Activated T-cell treated with anti-CD3 and anti-CD28 coated beads, Interleukin-2, amount 50 U/mL, for 24 hours (primary cell): Measurements from ENCODE around the gene PDIA6.

Experiments
- DNase-seq: peaks from one replicate; pipeline ENCODE4 v3.0.0-alpha.2; 2020
- H3K27ac Mint-ChIP-seq: 2 replicates; pipeline ENCODE4 v1.8.0; 2020; ENCODE audit warnings: mild to moderate bottlenecking, mixed read lengths
- H3K27me3 Mint-ChIP-seq: 2 replicates; pipeline ENCODE4 v1.8.0; 2020; ENCODE audit warnings: mixed read lengths
- H3K36me3 Mint-ChIP-seq: 2 replicates; pipeline ENCODE4 v1.8.0; 2020; ENCODE audit warnings: low read depth, mixed read lengths
- H3K4me1 Mint-ChIP-seq: 2 replicates; pipeline ENCODE4 v1.8.0; 2020; ENCODE audit warnings: low read depth, mixed read lengths
- H3K4me3 Mint-ChIP-seq: 2 replicates; pipeline ENCODE4 v1.8.0; 2020; ENCODE audit warnings: mild to moderate bottlenecking, moderate library complexity, mixed read lengths
- H3K9me3 Mint-ChIP-seq: 2 replicates; pipeline ENCODE4 v1.8.0; 2020; ENCODE audit warnings: mixed read lengths

The PDIA6 gene

GRCh38 chr2:10812362-10813162 is at the start of gene PDIA6:
Gene PDIA6, minus strand, starts transcription at chr2:10812785. Its CDS starts 89 bp downstream, at chr2:10812696.
- Mint-ChIP-seq H3K36me3 (peaks cover 44% of the 10 kb centered on the region), H3K27ac (peak within 1 kb of the TSS; percentile 94), H3K9me3 (no peaks in the 10 kb centered on the region), H3K4me1 (peaks cover 38% of the 10 kb centered on the region), H3K4me3 (peak within 1 kb of the TSS; percentile 91), H3K27me3 (no peaks in the 10 kb centered on the region)
- DNase-seq: peak; percentile 96

- peaks cover 20% of the 10 kb centered on the region for H3K4me1 Mint-ChIP-seq
- DNase-seq: no peak
- H3K27ac Mint-ChIP-seq: no peak overlapping the region
Measured at GRCh38 chr2:10862330-10862729, 49.7 kb upstream of the PDIA6 start.

GRCh38 chr2:10861765-10862164 is 49.2 kb upstream of the PDIA6 start:
- Mint-ChIP-seq H3K36me3 (no peaks in the 10 kb centered on the region), H3K27me3 (peaks cover 42% of the 10 kb centered on the region), H3K9me3 (no peaks in the 10 kb centered on the region), H3K4me1 (peaks cover 20% of the 10 kb centered on the region), H3K27ac (no peak overlapping the region), H3K4me3 (no peak overlapping the region)
- no peak for DNase-seq

More at GRCh38 chr2:10862330-10862729, 49.7 kb upstream of the PDIA6 start:
- Mint-ChIP-seq H3K4me3 (no peak overlapping the region), H3K27me3 (peaks cover 41% of the 10 kb centered on the region), H3K36me3 (no peaks in the 10 kb centered on the region), H3K9me3 (no peaks in the 10 kb centered on the region)

GRCh38 chr2:10860814-10861325 is 48.3 kb upstream of the PDIA6 start:
- Mint-ChIP-seq H3K9me3 (no peaks in the 10 kb centered on the region), H3K4me3 (no peak overlapping the region), H3K27me3 (peaks cover 41% of the 10 kb centered on the region), H3K36me3 (no peaks in the 10 kb centered on the region), H3K27ac (no peak overlapping the region), H3K4me1 (peaks cover 20% of the 10 kb centered on the region)
- no peak for DNase-seq

- DNase-seq: no peak
- no peak overlapping the region for H3K4me3 Mint-ChIP-seq
- H3K36me3 Mint-ChIP-seq: no peaks in the 10 kb centered on the region
- H3K27ac Mint-ChIP-seq: no peak overlapping the region
- H3K27me3 Mint-ChIP-seq: peaks cover 39% of the 10 kb centered on the region
- H3K4me1 Mint-ChIP-seq: peaks cover 19% of the 10 kb centered on the region
- H3K9me3 Mint-ChIP-seq: no peaks in the 10 kb centered on the region
Measured at GRCh38 chr2:10860081-10860813, 47.7 kb upstream of the PDIA6 start.

GRCh38 chr2:10859278-10859677 is 46.7 kb upstream of the PDIA6 start:
- H3K27ac Mint-ChIP-seq: no peak overlapping the region
- no peak overlapping the region for H3K4me3 Mint-ChIP-seq
- H3K36me3 Mint-ChIP-seq: no peaks in the 10 kb centered on the region
- no peak for DNase-seq
- peaks cover 11% of the 10 kb centered on the region for H3K4me1 Mint-ChIP-seq
- H3K9me3 Mint-ChIP-seq: no peaks in the 10 kb centered on the region
- H3K27me3 Mint-ChIP-seq: peaks cover 40% of the 10 kb centered on the region

- DNase-seq: no peak
- Mint-ChIP-seq H3K4me1 (no peaks in the 10 kb centered on the region), H3K27ac (no peak overlapping the region), H3K9me3 (no peaks in the 10 kb centered on the region), H3K36me3 (no peaks in the 10 kb centered on the region), H3K4me3 (no peak overlapping the region), H3K27me3 (peaks cover 10% of the 10 kb centered on the region)
Measured at GRCh38 chr2:10848541-10848940, 36.0 kb upstream of the PDIA6 start.

- H3K4me3 Mint-ChIP-seq: no peak overlapping the region
- H3K4me1 Mint-ChIP-seq: no peaks in the 10 kb centered on the region
- no peak for DNase-seq
- no peaks in the 10 kb centered on the region for H3K36me3 Mint-ChIP-seq
- H3K9me3 Mint-ChIP-seq: peaks cover 6% of the 10 kb centered on the region
- no peak overlapping the region for H3K27ac Mint-ChIP-seq
- H3K27me3 Mint-ChIP-seq: peaks cover 15% of the 10 kb centered on the region
Measured at GRCh38 chr2:10847008-10847407, 34.4 kb upstream of the PDIA6 start.

- no peak overlapping the region for H3K4me3 Mint-ChIP-seq
- no peaks in the 10 kb centered on the region for H3K4me1 Mint-ChIP-seq
- no peak for DNase-seq
- H3K27me3 Mint-ChIP-seq: peaks cover 15% of the 10 kb centered on the region
- H3K27ac Mint-ChIP-seq: no peak overlapping the region
- H3K9me3 Mint-ChIP-seq: peaks cover 14% of the 10 kb centered on the region
- H3K36me3 Mint-ChIP-seq: no peaks in the 10 kb centered on the region
Measured at GRCh38 chr2:10846110-10846861, 33.7 kb upstream of the PDIA6 start.

GRCh38 chr2:10845640-10846039 is 33.1 kb upstream of the PDIA6 start:
- no peaks in the 10 kb centered on the region for H3K36me3 Mint-ChIP-seq
- DNase-seq: no peak
- H3K9me3 Mint-ChIP-seq: peaks cover 20% of the 10 kb centered on the region
- H3K27ac Mint-ChIP-seq: no peak overlapping the region
- H3K27me3 Mint-ChIP-seq: peaks cover 15% of the 10 kb centered on the region
- H3K4me1 Mint-ChIP-seq: no peaks in the 10 kb centered on the region
- H3K4me3 Mint-ChIP-seq: no peak overlapping the region

- H3K27ac Mint-ChIP-seq: no peak overlapping the region
- H3K36me3 Mint-ChIP-seq: no peaks in the 10 kb centered on the region
- peaks cover 20% of the 10 kb centered on the region for H3K27me3 Mint-ChIP-seq
- H3K4me3 Mint-ChIP-seq: no peak overlapping the region
- no peaks in the 10 kb centered on the region for H3K4me1 Mint-ChIP-seq
- peaks cover 28% of the 10 kb centered on the region for H3K9me3 Mint-ChIP-seq
- no peak for DNase-seq
Measured at GRCh38 chr2:10844097-10844496, 31.5 kb upstream of the PDIA6 start.

GRCh38 chr2:10842506-10842905 is 29.9 kb upstream of the PDIA6 start:
- H3K9me3 Mint-ChIP-seq: peaks cover 28% of the 10 kb centered on the region
- no peaks in the 10 kb centered on the region for H3K4me1 Mint-ChIP-seq
- no peaks in the 10 kb centered on the region for H3K36me3 Mint-ChIP-seq
- H3K27ac Mint-ChIP-seq: no peak overlapping the region
- peaks cover 24% of the 10 kb centered on the region for H3K27me3 Mint-ChIP-seq
- no peak for DNase-seq
- H3K4me3 Mint-ChIP-seq: no peak overlapping the region

- H3K4me3 Mint-ChIP-seq: no peak overlapping the region
- no peaks in the 10 kb centered on the region for H3K36me3 Mint-ChIP-seq
- peaks cover 24% of the 10 kb centered on the region for H3K27me3 Mint-ChIP-seq
- DNase-seq: no peak
- H3K4me1 Mint-ChIP-seq: no peaks in the 10 kb centered on the region
- peaks cover 28% of the 10 kb centered on the region for H3K9me3 Mint-ChIP-seq
- no peak overlapping the region for H3K27ac Mint-ChIP-seq
Measured at GRCh38 chr2:10841547-10842219, 29.1 kb upstream of the PDIA6 start.

- DNase-seq: no peak
- peaks cover 2% of the 10 kb centered on the region for H3K4me1 Mint-ChIP-seq
- H3K27me3 Mint-ChIP-seq: peaks cover 20% of the 10 kb centered on the region
- H3K36me3 Mint-ChIP-seq: no peaks in the 10 kb centered on the region
- H3K4me3 Mint-ChIP-seq: no peak overlapping the region
- H3K27ac Mint-ChIP-seq: no peak overlapping the region
- H3K9me3 Mint-ChIP-seq: peaks cover 28% of the 10 kb centered on the region
Measured at GRCh38 chr2:10839813-10840212, 27.2 kb upstream of the PDIA6 start.
